GM18907 (cell line): ENCODE measurements around the gene DMAC2.
"Not testable (repeated sequence)": the region's sequence is repeated elsewhere in the genome, so short reads cannot be mapped to it uniquely, and the experiment has no call there.

Source experiments
- ATAC-seq: cut with Tn5 transposase; IDR thresholded peaks from one replicate; pipeline ENCODE4 v1.9.1; 2021; ENCODE audit warnings: mild to moderate bottlenecking, moderate library complexity; ENCODE audit not compliant: unreplicated experiment

Gene DMAC2

GRCh38 chr19:41402010-41402409 lies 37.7 kb downstream of the DMAC2 start:
- ATAC-seq, result no peak

- no peak for ATAC-seq
Observed at GRCh38 chr19:41401483-41401882, 38.2 kb downstream of the DMAC2 start.

GRCh38 chr19:41399525-41399924 lies 40.2 kb downstream of the DMAC2 start:
- ATAC-seq, result no peak

GRCh38 chr19:41399091-41399490 lies 40.6 kb downstream of the DMAC2 start:
- ATAC-seq, result no peak

GRCh38 chr19:41398598-41398997 lies 41.1 kb downstream of the DMAC2 start:
- no peak for ATAC-seq

- ATAC-seq, result no peak
Observed at GRCh38 chr19:41398050-41398418, 41.7 kb downstream of the DMAC2 start.

GRCh38 chr19:41397086-41398049 lies 42.3 kb downstream of the DMAC2 start, which contains the start of the genes BCKDHA and EXOSC5:
Gene BCKDHA, plus strand, starts transcription at chr19:41397818. Its CDS starts 10 bp downstream, at chr19:41397828.
Gene EXOSC5, minus strand, starts transcription at chr19:41397359. Its CDS starts 31 bp downstream, at chr19:41397328.
- peak; percentile 87 for ATAC-seq

GRCh38 chr19:41395355-41395754 lies 44.4 kb downstream of the DMAC2 start:
- no peak for ATAC-seq

- no peak for ATAC-seq
Observed at GRCh38 chr19:41392775-41393174, 46.9 kb downstream of the DMAC2 start.

- ATAC-seq, result no peak
Observed at GRCh38 chr19:41391618-41392017, 48.1 kb downstream of the DMAC2 start.

- ATAC-seq, result no peak
Observed at GRCh38 chr19:41386442-41386841, 53.3 kb downstream of the DMAC2 start.

GRCh38 chr19:41384351-41384750 lies 55.4 kb downstream of the DMAC2 start:
- ATAC-seq, result no peak

GRCh38 chr19:41381536-41381935 lies 58.2 kb downstream of the DMAC2 start:
- not testable (repeated sequence) for ATAC-seq
